GM18508 (cell line): ENCODE data around the gene NFATC1.

Experiments used
- ATAC-seq: cut with Tn5 transposase; IDR thresholded peaks from one replicate; pipeline ENCODE4 v1.9.1; 2021; ENCODE audit warnings: moderate number of reproducible peaks; ENCODE audit not compliant: insufficient read depth, unreplicated experiment

Gene NFATC1

GRCh38 chr18:79436556-79437275 lies 41.0 kb downstream of the NFATC1 start:
- ATAC-seq, result no peak

- ATAC-seq, result no peak
These were observed 42.6 kb downstream of the NFATC1 start for GRCh38 chr18:79438089-79438897.

DNA sequence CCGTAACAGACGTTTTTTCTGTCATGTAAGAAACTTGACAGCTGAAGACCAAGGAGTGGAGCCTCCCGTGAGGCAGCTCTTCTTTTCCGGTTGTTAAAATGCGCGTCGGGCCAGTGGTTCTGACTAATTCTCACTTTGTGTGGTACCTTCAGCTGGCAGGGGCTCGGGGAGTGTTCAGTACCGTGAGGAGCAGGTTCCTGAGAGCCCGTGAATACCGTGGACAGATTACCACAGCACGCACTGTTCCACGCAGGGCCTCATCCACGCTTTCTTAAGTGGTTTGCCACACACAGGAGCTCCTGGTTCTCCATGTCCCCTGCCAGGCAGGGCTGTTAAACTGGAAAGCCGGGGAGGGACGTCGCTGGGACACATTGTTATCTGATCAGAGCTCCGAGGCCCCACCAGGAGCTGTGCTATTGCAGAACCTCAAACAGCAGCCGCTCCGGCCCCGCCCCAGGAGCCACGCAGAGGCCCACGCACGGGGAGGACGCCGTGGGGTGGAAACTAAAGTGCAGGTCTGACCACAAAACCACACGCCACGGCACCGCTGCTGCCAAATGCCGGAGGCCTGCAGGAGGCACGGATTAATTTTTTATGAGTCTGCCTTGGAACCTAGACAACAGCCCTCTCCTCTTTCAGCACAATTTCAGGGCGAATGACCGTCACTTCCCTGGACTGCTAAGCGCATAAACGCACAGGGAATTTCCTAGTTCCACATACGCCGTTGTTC lies 43.3 kb downstream of the NFATC1 start:
- ATAC-seq, result no peak

- ATAC-seq, result no peak
These were observed 43.9 kb downstream of the NFATC1 start for GRCh38 chr18:79439628-79440023.

DNA sequence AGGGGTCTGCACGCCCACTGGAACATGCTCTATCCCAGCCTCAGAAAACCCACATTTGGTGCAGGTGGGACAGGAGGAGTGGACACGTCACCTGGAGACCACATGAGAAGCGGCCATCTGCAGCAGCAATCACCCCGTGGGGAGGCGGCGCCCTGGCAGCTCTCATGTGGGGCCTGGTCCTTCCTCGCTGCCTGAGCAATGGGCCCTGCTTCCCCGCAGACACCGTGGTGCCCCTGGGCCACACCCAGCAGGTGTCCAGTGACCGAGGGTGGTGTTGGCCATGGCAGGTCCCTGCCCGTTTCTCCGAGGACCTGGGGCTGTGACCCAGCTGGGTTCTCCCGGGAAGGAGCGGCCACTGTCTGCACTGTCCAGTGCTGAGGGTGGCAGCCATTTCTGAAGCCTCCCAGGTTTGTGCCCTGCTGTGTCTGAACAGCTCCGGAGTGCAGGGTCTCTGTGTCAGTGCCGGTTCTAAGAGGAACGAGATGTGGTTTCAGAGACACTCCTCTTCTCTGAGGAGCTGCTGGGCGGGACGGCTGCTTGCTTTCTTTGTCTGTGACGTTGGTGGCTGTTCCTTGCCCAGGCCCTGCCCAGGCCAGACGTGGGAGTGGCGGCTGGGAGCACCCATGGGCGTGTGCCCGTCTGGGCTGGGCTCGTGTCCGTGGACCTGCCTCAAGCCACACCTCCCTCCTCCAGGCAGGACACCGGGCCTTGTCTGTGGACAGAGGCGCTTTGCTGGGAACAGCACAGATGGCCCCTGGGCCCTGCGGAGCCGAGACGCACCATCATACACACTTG lies 44.8 kb downstream of the NFATC1 start:
- ATAC-seq, result no peak

DNA sequence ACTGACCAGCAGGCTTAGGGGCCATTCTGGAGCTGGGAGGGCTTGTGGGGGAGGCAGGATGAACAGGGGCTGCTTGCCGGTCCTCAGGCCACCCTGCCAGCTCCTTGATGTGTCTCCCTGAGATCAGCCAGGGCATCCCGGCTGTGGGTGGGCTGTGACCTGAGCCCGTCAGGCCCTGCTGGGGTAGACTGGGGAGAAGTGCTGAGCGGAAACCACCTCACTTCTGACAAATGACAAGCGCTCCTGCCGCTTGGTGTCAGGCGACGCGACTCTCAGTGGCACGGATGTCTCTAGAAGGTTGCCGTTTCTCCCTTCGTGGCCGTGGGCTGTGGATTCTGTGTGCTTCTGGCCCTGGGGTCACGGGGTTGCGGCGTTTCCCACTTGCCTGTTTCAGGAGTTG lies 45.7 kb downstream of the NFATC1 start:
- ATAC-seq, result no peak

- ATAC-seq, result no peak
These were observed 46.9 kb downstream of the NFATC1 start for GRCh38 chr18:79442508-79443221.

- no peak for ATAC-seq
These were observed 49.5 kb downstream of the NFATC1 start for GRCh38 chr18:79445221-79445620.

DNA sequence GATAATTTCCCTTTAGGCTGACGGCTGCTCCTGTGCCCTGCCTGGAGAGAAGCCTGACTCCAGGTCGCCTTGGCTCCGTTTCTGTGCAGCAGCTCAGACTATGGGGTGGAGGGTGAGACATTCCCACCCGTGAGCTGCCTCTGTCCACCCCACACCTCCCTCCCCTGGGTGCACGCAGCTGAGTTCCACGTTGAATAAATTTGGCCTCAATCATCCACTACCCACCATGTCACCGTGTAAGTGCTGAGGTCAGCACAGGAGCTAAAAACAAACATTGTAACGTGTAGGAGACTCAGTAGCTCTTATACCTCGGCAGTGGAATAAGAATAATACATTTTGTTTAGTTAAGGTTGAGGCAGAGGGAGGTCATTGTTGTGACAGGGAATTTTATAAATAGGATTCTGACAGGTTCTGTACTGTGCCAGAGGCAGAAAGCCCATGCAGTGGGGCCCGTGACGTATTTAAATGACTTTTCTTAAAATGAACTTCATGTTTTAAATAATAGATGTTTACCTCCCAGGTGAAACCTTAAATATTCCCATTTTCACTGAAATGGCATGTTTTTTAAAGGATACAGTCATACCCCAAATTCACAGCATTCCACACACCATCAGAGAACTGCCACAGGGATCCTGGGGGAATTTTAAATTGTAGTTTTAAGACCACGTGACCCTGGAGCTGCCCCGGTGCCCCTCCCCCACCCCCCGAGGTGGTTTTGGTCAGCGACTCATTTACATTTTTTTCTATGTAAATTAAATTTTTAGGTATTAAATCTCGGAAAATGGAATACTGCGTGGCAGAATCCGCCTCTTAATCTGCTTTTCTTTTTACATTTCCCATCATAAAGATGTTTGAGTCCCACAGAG lies 50.2 kb downstream of the NFATC1 start:
- ATAC-seq, result no peak

DNA sequence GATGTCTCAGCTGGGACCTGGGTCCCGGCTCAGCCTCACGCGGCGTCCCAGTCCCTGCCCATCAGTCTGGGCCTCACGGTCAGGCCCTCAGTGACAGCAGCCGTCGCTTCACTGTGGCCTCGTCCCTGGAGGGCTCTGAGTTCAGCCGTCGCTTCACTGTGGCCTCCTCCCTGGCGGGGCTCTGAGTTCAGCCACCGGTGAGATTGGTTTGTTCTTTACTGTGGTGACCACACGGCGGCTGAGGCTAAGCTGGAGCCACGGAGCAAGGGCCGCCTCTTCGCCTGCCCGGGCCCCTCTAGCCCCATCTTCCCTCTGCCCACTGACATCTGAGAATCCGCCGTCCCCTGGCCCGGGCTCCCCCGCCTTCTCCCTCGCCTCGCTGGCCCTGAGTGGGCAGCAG lies 51.2 kb downstream of the NFATC1 start:
- ATAC-seq, result no peak

DNA sequence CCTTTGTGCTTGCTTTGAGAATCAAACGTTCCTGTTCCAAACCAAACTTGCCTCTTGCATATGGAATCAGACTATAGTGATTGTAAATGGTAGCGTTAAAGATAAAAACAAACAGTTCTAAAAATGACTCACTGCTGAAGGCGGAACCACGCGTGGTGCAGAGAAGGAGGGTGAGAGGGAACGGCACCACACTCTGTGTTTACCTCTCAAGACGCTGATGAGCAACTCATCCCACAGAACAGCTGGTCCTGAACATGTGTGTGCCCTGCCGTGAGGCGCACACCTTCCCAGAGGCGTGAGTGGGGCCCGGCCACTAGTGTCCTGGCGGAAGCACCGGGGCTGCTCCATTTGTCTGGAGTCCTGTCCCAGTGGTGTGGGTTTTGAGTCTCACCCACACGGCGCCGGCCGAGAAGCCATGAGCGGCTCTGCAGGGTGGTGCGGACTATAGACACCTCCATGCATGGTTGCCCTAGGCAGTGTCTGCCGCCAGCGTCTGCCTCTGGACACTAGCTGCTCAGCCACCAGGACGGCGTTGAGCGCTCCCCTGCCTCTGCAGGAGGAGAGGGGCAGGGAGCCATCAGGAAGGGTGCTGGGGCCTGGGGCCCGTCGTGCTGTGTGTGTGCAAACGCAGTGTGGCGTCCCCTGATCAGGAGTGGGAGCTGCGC lies 52.1 kb downstream of the NFATC1 start:
- ATAC-seq, result no peak

DNA sequence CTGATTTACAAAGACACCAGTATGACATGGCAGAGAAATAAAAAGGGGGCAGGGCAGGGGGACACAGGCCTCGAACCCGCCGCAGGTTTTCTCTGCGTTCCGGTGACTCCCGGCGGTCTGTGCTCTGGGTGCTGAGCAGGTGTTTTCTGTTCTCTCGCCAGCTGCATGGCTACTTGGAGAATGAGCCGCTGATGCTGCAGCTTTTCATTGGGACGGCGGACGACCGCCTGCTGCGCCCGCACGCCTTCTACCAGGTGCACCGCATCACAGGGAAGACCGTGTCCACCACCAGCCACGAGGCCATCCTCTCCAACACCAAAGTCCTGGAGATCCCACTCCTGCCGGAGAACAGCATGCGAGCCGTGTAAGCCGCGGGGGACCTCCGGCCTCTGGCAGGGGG lies 52.9 kb downstream of the NFATC1 start:
- no peak for ATAC-seq

DNA sequence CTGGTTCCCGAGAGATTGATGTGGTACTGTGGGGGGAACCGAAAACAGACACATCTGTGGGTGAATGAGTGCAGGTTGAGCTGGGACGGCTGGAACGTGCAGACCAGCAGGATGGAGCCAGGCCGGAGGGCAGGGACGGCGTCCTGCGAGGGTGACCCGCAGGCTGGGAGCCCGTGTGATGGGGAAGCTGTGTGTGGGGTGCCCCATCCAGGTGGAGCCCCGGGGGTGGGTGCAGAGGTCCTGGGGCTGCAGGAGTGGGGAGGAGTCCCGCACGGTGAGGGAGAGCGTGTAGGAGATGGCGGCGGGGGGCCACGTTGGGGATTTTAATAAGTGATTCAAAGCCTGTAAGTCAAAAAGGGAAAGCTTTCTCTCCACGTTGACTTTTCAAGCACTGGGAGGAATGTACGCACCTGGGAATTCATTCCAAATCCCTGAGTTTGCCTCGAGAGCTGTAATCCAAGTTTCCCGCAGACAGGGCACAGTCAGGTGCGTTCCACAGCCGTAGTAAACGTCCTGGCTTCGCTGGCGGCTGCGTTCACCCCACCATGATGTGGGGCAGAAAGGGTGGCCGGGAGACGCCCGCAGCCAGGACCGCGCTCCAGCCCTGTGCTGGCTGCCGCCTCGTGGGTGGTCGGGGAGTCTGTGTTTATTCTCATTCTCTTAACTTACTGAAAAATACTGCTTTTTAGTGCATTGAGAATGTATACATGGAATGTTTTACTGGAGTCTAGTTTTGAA lies 54.0 kb downstream of the NFATC1 start:
- ATAC-seq, result no peak

GRCh38 chr18:79450289-79451080 lies 54.8 kb downstream of the NFATC1 start:
- no peak for ATAC-seq

DNA sequence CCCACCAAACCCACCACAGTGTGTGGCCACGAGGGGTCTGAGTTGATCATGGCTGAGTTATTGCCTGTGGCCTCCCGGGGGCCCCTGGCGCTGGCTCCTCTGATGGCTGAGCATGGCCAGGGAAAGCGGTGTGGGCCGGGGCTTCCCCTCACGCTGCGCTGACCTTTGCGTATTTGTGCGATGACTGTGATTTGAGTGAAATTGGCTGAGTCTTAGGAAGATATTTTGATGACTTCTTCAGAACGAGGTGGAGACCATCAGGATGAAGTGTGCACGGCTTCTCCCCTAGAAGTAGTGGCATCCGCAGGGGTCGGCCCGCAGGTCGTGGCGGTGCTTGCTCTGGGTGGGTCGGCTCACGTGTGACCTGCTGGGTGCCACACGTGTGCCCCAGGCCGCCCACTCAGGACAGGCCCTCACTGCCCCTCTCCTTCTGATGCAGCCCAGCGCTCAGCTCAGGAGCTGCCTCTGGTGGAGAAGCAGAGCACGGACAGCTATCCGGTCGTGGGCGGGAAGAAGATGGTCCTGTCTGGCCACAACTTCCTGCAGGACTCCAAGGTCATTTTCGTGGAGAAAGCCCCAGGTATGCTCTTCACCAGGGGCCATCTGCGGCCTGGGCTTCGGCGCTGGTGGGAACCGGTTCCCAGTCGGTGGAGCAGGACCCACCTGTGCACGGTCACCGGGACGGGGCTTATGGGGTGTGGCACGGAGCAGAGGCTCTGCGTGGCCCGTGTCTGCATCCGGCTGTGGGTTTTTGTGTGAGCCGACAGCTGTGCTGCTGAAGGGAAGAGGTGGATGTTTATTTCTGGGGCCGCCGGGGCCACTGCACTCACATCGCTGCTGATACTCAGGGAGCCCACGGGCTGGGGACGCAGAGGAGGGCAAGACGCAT lies 55.8 kb downstream of the NFATC1 start:
- no peak for ATAC-seq
